ENCODE data around the gene USP38. TPM values are rescaled to one million over a fixed set of nuclear protein-coding genes. Genes with fewer than 3 reads are reported as not detected.

USP38 gene
- total and polyA plus RNA-seq, 2 donors (not counting 3 experiments of a cell fraction or from before 2014, with no cell fraction given) = 7.5 to 17.0 TPM

- intact Hi-C loops (cut with micrococcal nuclease) (no loop called here), dilution Hi-C loops (cut with MboI; ENCODE audit: extremely low pct_ligation_motif_present, low sequenced_read_pairs) (no loop called here)
- H4K20me1 ChIP-seq (replicated peaks; ENCODE audit: control insufficient read depth, extremely low read depth, insufficient read depth, low read length) = no peaks in the 10 kb centered on the region
- H3K4me1 ChIP-seq (ENCODE audit: control insufficient read depth, extremely low read depth, insufficient read depth, low read length) = no peaks in the 10 kb centered on the region
- H3K9me3 ChIP-seq (replicated peaks; ENCODE audit: control insufficient read depth, insufficient read depth, low read length) = no peaks in the 10 kb centered on the region
- H3K27ac ChIP-seq (ENCODE audit: insufficient read depth, low read depth, low read length) = no peak overlapping the region
- TF ChIP-seq FOS (IDR thresholded peaks at IDR 0.05; ENCODE audit: borderline replicate concordance, insufficient read depth, low read length) = no peak
- TF ChIP-seq POLR2AphosphoS5 (IDR thresholded peaks at IDR 0.05; ENCODE audit: insufficient read depth, low read depth, low read length) = no peak
- TF ChIP-seq POLR2A (IDR thresholded peaks at IDR 0.05; ENCODE audit: low read depth, low read length) = no peak
- no peak for TF ChIP-seq JUN (IDR thresholded peaks at IDR 0.05; ENCODE audit: borderline replicate concordance, insufficient read depth, insufficient read length, low read depth)
- no peak for TF ChIP-seq MAX (IDR thresholded peaks at IDR 0.05; ENCODE audit: insufficient read depth, insufficient read length)
- TF ChIP-seq GATA2 (IDR thresholded peaks at IDR 0.05; ENCODE audit: insufficient read depth, insufficient read length, low read depth, low read length) = no peak
- no peak for TF ChIP-seq CTCF (IDR thresholded peaks at IDR 0.05; ENCODE audit: extremely low read depth in 1 of 2, insufficient read depth in 1 of 2, low read depth in 1 of 2, low read length in 2 of 2)
- no peak for TF ChIP-seq EZH2 (IDR thresholded peaks at IDR 0.05; ENCODE audit: borderline replicate concordance, low read depth, low read length, severe bottlenecking)
- TF ChIP-seq MYC (IDR thresholded peaks at IDR 0.05; ENCODE audit: low read depth, low read length) = no peak
- peaks cover 0 to 2% of the 10 kb centered on the region in 2 experiments for H3K36me3 ChIP-seq (ENCODE audit: control insufficient read depth in 2 of 2, extremely low read depth in 1 of 2, insufficient read depth in 2 of 2, low read length in 2 of 2)
- no peak overlapping the region for H3K9ac ChIP-seq (replicated peaks; ENCODE audit: extremely low read depth, insufficient read depth, low read length)
- no peaks in the 10 kb centered on the region for H3K9me1 ChIP-seq (replicated peaks; ENCODE audit: control insufficient read depth, extremely low read depth, insufficient read depth, low read length)
- H3K4me3 ChIP-seq (replicated peaks in 1 of 3; ENCODE audit: insufficient read depth in 1 of 3, low read depth in 1 of 3, low read length in 3 of 3) = no peak overlapping the region
- CTCF ChIA-PET = interaction anchor here (1.0 kb wide), 1 partner anchor 17 kb away, joined by 3 read pairs; no protein-coding TSS in a partner anchor
- no peak overlapping the region for H3K4me2 ChIP-seq (ENCODE audit: insufficient read depth, low read length)
- no peaks in the 10 kb centered on the region for H3K79me2 ChIP-seq (ENCODE audit: control insufficient read depth, insufficient read depth, low read length)
- DNase-seq (ENCODE audit: low read depth, low spot score) (no peak), FAIRE-seq (no peak)
- H3K27me3 ChIP-seq (ENCODE audit: control insufficient read depth in 2 of 2, insufficient read depth in 2 of 2, low read length in 2 of 2) = no peaks in the 10 kb centered on the region
- H2AFZ ChIP-seq (ENCODE audit: low read depth, low read length) = no peak overlapping the region
- POLR2A ChIA-PET = interaction anchor here (0.7 kb wide), 1 partner anchor 33 kb away, joined by 3 read pairs; no protein-coding TSS in a partner anchor
- no TSS peak for BruUV-seq (replicated peaks)
Measured at GRCh38 chr4:143225167-143225566, 40.5 kb downstream of the USP38 start.
